CD4-positive, alpha-beta T cell treated with Interleukin-4 for 4 hours (primary cell): ENCODE results near the gene BTNL8.

Experiments
- DNase-seq: peaks from one replicate; pipeline ENCODE4 v3.0.0-alpha.2; 2020

The BTNL8 gene

DNA sequence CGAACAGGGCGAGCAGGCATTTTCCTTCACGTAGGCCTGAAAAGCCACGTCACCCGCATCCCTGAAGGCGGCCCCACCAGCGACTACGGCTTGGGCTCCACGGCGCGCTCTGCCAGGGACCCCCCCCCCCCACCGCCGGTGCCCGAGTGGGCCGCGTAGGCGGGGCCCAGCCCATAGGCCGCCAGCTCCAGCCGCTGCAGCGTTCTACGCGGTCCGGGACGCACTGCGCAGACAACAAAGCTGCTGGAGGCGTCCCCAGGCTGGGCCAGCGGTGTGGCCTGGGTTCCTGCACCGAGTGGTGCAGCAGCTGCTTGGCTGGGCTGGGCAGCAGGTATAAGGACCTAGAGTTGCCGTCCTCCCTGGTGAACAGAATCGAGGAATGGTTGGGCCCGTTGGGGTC lies 71.4 kb downstream of the BTNL8 start:
- no peak for DNase-seq

DNA sequence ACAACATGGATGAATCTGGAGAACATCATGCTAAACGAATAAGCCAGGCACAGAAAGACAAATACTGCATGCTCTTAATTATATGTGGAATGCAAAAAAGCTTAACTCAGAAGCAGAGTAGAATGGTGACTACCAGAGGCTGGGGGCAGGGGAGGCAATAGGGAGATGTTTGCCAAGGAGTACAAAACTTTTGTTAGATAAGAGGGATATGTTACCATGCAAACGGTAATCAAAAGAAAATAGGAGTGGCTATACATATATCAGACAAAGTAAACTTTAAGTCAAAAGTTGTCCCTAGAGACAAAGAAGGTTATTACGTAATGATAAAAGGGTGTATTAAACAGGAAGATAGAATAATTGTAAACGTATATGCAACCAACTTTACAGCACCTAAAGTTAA lies 71.9 kb downstream of the BTNL8 start:
- DNase-seq = no peak

DNA sequence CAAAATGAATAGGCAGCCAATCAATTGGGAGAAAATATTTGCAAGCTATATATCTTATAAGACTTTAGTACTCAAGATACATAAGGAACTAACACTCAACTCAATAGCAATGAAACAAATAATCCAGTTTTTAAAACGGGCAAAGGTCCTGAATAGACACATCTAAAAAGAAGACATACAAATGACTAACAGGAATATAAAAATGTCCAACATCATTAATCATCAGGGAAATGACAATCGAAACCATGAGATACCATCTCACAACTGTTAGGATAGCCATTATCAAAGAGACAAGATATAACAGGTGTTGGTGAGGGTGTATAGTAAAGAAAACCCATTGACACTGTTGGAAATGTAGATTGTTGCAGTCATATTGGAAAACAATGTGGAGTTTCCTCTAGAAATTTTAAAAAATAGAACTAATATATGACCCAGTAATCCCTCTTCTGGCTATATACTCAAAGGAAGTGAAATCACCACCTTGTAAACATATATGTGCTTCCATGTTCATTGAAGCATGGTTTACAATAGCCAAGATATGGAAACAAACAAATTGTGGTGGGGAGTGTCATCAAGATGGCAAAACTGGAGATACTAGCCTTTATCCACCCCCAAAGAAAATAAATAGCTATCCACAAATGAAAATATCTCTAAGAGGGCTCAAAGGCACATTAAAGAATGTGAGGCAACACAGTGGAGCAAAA lies 75.8 kb downstream of the BTNL8 start:
- no peak for DNase-seq

DNA sequence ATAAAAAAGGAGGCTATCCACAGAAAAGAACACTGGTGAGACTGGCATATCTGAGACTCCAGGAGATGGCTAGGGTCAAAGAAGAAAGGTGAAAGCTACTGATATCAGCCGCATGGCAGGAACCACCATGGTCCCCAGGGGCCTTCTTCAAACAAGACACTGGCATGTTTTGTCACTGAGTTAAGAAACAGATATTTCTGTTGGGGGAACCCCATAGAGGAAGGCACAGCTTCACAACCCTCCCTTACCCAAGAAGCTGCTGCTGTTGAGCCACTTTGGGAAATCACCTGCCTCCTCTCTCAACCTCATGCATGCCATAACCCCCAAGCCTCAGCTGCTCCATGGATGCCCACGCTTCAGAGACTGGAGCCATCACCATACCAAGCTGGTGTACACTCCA lies 76.4 kb downstream of the BTNL8 start:
- DNase-seq = no peak

DNA sequence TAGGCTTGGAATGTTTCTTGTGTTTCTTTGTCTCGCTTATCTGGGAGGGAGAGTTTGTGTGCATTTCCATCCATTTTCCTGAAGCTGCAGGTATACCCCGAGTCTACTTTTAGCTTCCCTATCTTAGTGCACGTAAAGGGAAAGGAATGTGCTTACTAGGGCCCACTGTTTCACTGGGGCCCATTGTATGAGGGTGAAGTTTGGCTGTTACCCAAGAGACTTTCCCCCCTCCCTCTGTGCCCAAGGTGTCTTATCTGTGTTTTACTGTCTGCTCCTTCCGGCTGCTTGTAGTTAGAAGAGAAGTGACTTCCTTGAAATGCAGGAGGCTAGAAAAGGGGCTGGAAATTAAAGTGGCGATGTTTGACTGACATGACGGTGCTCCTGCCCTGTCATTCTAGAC lies 77.6 kb downstream of the BTNL8 start:
- DNase-seq = no peak

DNA sequence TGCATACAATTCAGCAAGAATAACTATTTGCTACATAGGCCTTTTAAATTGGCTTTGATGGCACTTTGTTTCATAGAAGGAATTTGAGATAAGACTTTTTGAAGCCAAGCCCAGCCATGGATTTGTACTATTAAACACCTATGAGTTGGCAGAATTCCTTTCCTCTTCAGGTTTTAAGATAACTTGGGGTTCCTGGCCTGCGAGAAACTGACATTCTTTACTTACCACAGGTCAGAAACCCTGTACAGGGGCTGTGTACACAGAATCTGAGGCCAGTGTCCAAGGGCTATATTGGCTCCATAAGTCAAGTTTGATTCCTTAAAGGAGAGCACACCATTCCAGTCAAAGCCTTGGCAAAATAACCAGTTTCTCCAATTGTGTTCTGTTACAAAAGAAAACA lies 78.9 kb downstream of the BTNL8 start:
- DNase-seq = no peak

DNA sequence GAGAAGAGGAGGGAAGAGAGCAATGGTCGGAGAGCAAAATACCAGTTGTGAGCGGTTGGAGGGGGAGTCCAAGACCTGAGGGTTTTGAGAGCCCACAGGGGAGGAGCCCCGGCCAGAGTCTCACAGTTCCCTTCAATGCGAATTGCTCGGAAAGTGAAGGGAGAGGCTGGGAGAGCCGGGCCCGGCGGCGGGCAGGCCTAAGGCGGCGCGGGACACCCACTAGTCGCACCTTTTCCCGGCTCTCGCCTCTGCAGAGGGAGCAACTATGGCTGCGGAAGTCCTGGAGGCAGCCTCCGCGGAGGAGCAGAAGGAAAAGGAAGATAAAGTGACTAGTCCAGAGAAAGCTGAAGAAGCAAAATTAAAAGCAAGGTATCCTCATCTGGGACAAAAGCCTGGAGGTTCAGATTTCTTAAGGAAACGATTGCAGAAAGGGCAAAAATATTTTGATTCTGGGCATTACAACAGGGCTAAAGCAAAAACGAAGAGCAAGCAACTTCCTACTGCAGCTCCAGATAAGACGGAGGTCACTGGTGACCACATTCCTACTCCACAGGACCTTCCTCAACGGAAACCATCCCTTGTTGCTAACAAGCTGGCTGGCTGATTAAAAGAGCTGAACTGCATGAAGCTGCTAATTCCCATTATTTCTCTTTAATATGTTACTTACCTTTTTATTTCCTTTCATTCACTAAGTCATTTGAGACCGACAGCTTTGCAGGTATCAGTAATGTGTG lies 83.2 kb downstream of the BTNL8 start:
- DNase-seq = no peak

DNA sequence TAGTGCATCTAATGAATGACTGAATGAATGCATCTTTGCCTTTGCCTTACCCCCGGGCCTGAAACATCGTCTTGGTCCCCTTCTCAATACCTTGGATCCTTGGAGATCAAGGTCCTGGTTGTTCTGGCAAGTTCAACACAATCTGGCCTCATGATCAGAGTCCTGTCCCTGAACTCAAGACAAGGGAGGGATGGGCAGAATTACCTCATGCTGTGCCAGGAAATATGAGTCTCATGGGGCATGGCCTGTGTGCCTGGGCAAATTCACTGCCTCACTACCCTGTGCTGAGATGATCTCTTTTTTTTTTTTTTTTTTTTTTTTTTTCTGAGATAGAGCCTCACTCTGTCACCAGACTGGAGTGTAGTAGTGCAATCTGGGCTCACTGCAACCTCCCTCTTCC lies 89.1 kb downstream of the BTNL8 start:
- no peak for DNase-seq

DNA sequence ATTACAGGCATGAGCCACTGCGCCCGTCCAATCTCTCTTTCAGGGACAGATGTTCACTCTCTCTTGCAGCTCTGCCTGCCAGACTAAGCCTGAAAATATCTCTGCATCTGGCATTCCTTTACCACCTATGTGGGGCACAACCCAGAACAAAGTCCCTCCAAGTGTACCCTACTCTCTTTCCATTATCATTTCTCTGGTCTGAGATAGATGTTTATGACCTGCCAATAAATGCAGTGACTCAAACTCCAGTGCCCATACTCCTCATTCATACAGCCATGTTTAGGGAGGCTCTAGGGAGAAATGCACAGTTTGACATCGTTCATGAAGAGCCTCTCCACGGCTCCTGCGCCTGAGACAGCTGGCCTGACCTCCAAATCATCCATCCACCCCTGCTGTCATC lies 89.6 kb downstream of the BTNL8 start, which contains the start of gene BTNL3:
Gene BTNL3 (plus strand): TSS at position 255 of the 400 bp plus-strand sequence. CDS start 183 bp downstream, outside the sequence.
- no peak for DNase-seq

DNA sequence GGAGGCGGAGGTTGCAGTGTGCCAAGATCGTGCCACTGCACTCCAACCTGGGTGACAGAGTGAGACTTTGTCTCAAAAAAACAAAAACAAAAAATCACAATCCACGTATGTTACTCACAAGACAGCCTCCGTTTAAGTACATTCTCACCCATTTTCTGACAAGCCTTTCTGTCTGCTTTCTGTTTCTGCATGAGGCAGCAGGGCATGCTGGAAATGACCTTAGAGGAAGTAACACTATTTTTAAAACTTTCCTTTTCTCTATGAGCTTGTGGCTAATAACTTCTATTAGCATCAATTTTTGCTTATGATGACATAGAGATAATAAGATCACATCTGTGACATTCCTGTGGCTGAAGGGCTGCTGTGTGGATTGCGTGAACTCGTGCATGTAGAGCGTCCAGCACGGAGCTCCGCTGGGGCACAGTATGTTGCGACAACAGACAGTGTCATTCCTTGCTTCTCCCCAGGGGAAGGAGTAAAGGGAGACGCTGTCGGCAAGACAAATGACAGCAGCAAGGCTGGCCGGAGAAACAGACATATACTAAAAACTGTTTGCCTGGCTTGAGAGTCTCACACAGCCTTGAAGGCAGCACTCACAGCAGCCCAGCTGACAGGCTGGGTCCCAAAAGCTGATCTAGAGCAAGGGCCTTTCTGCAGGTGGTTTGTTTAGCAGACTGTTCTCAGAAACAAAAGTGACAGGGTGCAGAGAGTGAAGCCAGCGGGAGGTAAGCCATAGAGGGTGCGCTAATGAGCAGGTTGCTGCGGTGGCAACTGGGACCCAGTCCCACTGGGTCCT lies 91.3 kb downstream of the BTNL8 start:
- no peak for DNase-seq

DNA sequence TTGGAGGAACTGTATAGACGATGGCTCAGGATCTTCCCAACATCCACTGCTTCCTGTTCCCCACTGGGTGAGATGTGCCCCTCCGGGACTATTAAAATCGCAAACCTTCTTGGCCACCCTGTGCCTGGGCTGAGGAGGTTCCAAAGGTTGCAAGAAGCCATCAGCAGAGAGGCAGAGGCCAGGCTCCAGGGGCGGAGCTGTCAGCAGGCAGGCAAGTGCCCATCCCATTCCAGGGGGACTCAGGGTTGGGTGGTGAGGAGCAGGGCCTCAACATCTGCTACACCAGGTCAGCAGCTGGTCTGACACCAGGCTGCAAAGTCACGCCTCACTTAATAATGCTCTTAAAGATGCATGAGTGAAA lies 91.9 kb downstream of the BTNL8 start:
- DNase-seq = no peak
